T-cell (primary cell): ENCODE results near the gene MYO6. TPM values are rescaled to one million over a fixed set of nuclear protein-coding genes. Genes with fewer than 3 reads are reported as not detected.
"Not testable (repeated sequence)": the region's sequence is repeated elsewhere in the genome, so short reads cannot be mapped to it uniquely, and the experiment has no call there.

ENCODE experiments used
- ATAC-seq, 4 experiments: fragments of 200-7000 bp in 3 of 4; fragments of 150-1000 bp in 1 of 4; cut with Tn5 transposase; replicated peaks in 1 of 4; 1 replicate in 3 of 4; 2 replicates in 1 of 4; pipeline ENCODE4 v1.10.0; 2021; ENCODE audit warnings: moderate library complexity in 3 of 4, mild to moderate bottlenecking in 2 of 4, moderate number of reproducible peaks in 1 of 4
- CTCF ChIA-PET, 2 donors: fragments of 300-600 bp; sonication (Branson Sonifier 250); formaldehyde crosslinking; loops; one replicate each; lab custom pipeline; 2022; ENCODE audit warnings: antibody characterized with exemption in 2 of 2; lab: Charles Lee
- POLR2A ChIA-PET, 2 donors: fragments of 300-600 bp; sonication (Branson Sonifier 250); formaldehyde crosslinking; loops; one replicate each; lab custom pipeline; 2022; ENCODE audit warnings: antibody characterized with exemption in 2 of 2; lab: Charles Lee
- DNase-seq, 35 experiments: peaks; one replicate each; pipeline versions ENCODE4 v3.0.0 to v3.0.0-alpha.2; 2013 to 2023
- H3K27ac ChIP-seq: one replicate; pipeline ENCODE4 v1.5.1; 2013; ENCODE audit warnings: low read length
- H3K27me3 ChIP-seq, 2 experiments: replicated peaks in 1 of 2; 1 replicate in 1 of 2; 2 replicates in 1 of 2; pipeline versions ENCODE4 v1.6.1 to v1.7.0; 2013; ENCODE audit warnings: low read length in 1 of 2, mixed read lengths in 1 of 2; ENCODE audit not compliant: control insufficient read depth in 2 of 2, insufficient read depth in 2 of 2; ENCODE audit errors: extremely low read depth in 1 of 2
- H3K36me3 ChIP-seq, 2 donors: 1 replicate in 1 of 2; 2 replicates in 1 of 2; pipeline versions ENCODE4 v1.6.1 to v1.7.0; 2013; ENCODE audit warnings: low read length in 1 of 2; ENCODE audit not compliant: control insufficient read depth in 2 of 2, insufficient read depth in 1 of 2; ENCODE audit errors: extremely low read depth in 1 of 2
- H3K4me1 ChIP-seq, 2 experiments: 1 replicate in 1 of 2; 2 replicates in 1 of 2; pipeline versions ENCODE4 v1.6.1 to v1.7.0; 2013; ENCODE audit warnings: low read length in 2 of 2, mixed read lengths in 1 of 2; ENCODE audit not compliant: insufficient read depth in 2 of 2, control insufficient read depth in 1 of 2; ENCODE audit errors: extremely low read depth in 1 of 2
- H3K4me3 ChIP-seq, 2 donors: 1 replicate in 1 of 2; 2 replicates in 1 of 2; pipeline versions ENCODE4 v1.5.1 to v1.7.0; 2013; ENCODE audit warnings: mild to moderate bottlenecking in 2 of 2, low read length in 1 of 2, moderate library complexity in 1 of 2; ENCODE audit not compliant: control insufficient read depth in 1 of 2; ENCODE audit errors: extremely low read depth in 1 of 2
- H3K9me3 ChIP-seq: 2 replicates; pipeline ENCODE4 v1.7.0; 2013
- H3K27ac Mint-ChIP-seq, 2 donors: one replicate each; pipeline ENCODE4 v1.8.0; 2020 to 2021; ENCODE audit warnings: mild to moderate bottlenecking in 2 of 2, mixed read lengths in 2 of 2
- H3K27me3 Mint-ChIP-seq, 2 donors: one replicate each; pipeline ENCODE4 v1.8.0; 2021 to 2022; ENCODE audit warnings: mixed read lengths in 2 of 2
- H3K36me3 Mint-ChIP-seq: one replicate; pipeline ENCODE4 v1.8.0; 2021; ENCODE audit warnings: mixed read lengths
- H3K4me1 Mint-ChIP-seq, 3 donors: one replicate each; pipeline ENCODE4 v1.8.0; 2020 to 2022; ENCODE audit warnings: mixed read lengths in 3 of 3, mild to moderate bottlenecking in 1 of 3
- H3K4me3 Mint-ChIP-seq, 3 donors: one replicate each; pipeline ENCODE4 v1.8.0; 2020 to 2022; ENCODE audit warnings: mild to moderate bottlenecking in 3 of 3, mixed read lengths in 3 of 3, moderate library complexity in 3 of 3
- H3K9me3 Mint-ChIP-seq, 3 donors: one replicate each; pipeline ENCODE4 v1.8.0; 2020 to 2022; ENCODE audit warnings: mixed read lengths in 3 of 3
- WGBS: methylation state at CpG from one replicate; pipeline ENCODE4 v1.1.5; 2013; ENCODE audit warnings: missing lambda C conversion rate; ENCODE audit not compliant: insufficient coverage; 5-methylcytosine and 5-hydroxymethylcytosine counted together
- total RNA-seq, 35 experiments: library from RNA in 6 of 35; stranded (reverse) in 6 of 35; fragments of 120-200 nt in 1 of 35; gene quantifications; one replicate each; pipeline versions ENCODE4 v1.2.1 to v1.2.4 and lab custom pipeline; 2013 to 2026

MYO6 gene
- total RNA-seq, 5 donors from 2014 or later (not counting 1 experiment from before 2014, with no cell fraction given) = 2.2 to 4.5 (median 2.4) TPM

GRCh38 chr6:75896526-75896925, 147.5 kb downstream of the MYO6 start:
- H3K9me3 ChIP-seq = no peaks in the 10 kb centered on the region
- 60% methylated on average over 1 of the region's 3 CpGs for WGBS
- no peaks in the 10 kb centered on the region for H3K36me3 ChIP-seq
- ATAC-seq (no peak), DNase-seq (no peak)
- H3K4me3 ChIP-seq = no peak overlapping the region
- no peaks in the 10 kb centered on the region for H3K27me3 ChIP-seq
- Mint-ChIP-seq H3K9me3 (no peaks in the 10 kb centered on the region), H3K4me3 (no peak overlapping the region), H3K27me3 (no peaks in the 10 kb centered on the region), H3K4me1 (peaks cover 0 to 2% (median 2%) of the 10 kb centered on the region in 3 donors), H3K36me3 (no peaks in the 10 kb centered on the region), H3K27ac (no peak overlapping the region)
- ChIA-PET CTCF (no interaction called here), POLR2A (no interaction called here)
- H3K4me1 ChIP-seq = no peaks in the 10 kb centered on the region
- no peak overlapping the region for H3K27ac ChIP-seq

DNA sequence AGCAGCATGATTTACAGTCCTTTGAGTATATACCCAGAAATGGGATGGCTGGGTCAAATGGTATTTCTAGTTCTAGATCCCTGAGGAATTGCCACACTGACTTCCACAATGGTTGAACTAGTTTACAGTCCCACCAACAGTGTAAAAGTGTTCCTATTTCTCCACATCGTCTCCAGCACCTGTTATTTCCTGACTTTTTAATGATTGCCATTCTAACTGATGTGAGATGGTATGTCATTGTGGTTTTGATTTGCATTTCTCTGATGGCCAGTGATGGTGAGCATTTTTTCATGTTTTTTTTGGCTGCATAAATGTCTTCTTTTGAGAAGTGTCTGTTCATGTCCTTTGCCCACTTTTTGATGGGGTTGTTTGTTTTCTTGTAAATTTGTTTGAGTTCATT, 151.2 kb downstream of the MYO6 start:
- H3K36me3 Mint-ChIP-seq, H3K36me3 ChIP-seq, H3K9me3 Mint-ChIP-seq, H3K4me1 Mint-ChIP-seq, ATAC-seq, H3K27me3 ChIP-seq, H3K4me1 ChIP-seq, H3K27ac Mint-ChIP-seq, H3K4me3 Mint-ChIP-seq, H3K27me3 Mint-ChIP-seq, CTCF ChIA-PET, H3K27ac ChIP-seq, H3K9me3 ChIP-seq, H3K4me3 ChIP-seq, POLR2A ChIA-PET, DNase-seq: not testable (repeated sequence)
- WGBS = no CpG with 5 or more reads among the region's 1 CpG

- H3K27ac ChIP-seq, H3K36me3 ChIP-seq, H3K4me1 Mint-ChIP-seq, H3K27me3 Mint-ChIP-seq, H3K4me3 ChIP-seq, ATAC-seq, POLR2A ChIA-PET, H3K27me3 ChIP-seq, CTCF ChIA-PET, DNase-seq, H3K36me3 Mint-ChIP-seq, H3K9me3 ChIP-seq, H3K27ac Mint-ChIP-seq, H3K4me1 ChIP-seq, H3K9me3 Mint-ChIP-seq, H3K4me3 Mint-ChIP-seq: not testable (repeated sequence)
- WGBS = 98% methylated on average over 6 of the region's 14 CpGs
These were observed 156.1 kb downstream of the MYO6 start for GRCh38 chr6:75905129-75905528.

- H3K4me3 ChIP-seq = no peak overlapping the region
- no peaks in the 10 kb centered on the region for H3K36me3 ChIP-seq
- Mint-ChIP-seq H3K9me3 (peaks cover 0 to 3% (median 0%) of the 10 kb centered on the region in 3 donors), H3K27me3 (peaks cover 3% of the 10 kb centered on the region in 2 donors), H3K36me3 (no peaks in the 10 kb centered on the region), H3K4me3 (no peak overlapping the region), H3K27ac (no peak overlapping the region), H3K4me1 (no peaks in the 10 kb centered on the region)
- no CpG with 5 or more reads among the region's 3 CpGs for WGBS
- H3K4me1 ChIP-seq = no peaks in the 10 kb centered on the region
- DNase-seq (no peak), ATAC-seq (no peak)
- H3K27ac ChIP-seq = no peak overlapping the region
- POLR2A ChIA-PET = no interaction called here
- CTCF ChIA-PET = no interaction called here
- no peaks in the 10 kb centered on the region for H3K9me3 ChIP-seq
- H3K27me3 ChIP-seq = no peaks in the 10 kb centered on the region
These were observed 157.8 kb downstream of the MYO6 start for GRCh38 chr6:75906871-75907270.

DNA sequence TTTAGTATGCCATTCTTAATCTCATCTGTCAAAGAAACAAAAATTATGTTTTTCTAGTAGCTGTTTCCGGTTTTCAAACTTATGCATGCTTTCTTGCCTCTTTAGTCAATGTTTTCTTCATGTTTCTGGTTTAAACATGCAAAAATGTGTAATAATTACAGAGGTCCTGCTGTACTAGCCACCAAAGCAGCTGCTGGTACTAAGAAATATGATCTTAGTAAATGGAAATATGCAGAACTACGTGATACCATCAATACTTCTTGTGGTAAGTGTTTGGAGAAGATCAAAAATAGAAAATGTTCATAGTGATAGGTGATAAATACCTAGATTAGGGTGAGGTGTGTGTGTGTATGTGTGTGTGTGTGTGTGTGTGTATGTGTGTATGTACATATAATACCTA, 158.4 kb downstream of the MYO6 start:
- H3K27me3 ChIP-seq = no peaks in the 10 kb centered on the region
- peaks cover 0 to 3% (median 0%) of the 10 kb centered on the region in 3 donors for H3K9me3 Mint-ChIP-seq
- no peaks in the 10 kb centered on the region for H3K36me3 ChIP-seq
- no peaks in the 10 kb centered on the region for H3K4me1 ChIP-seq
- ChIA-PET CTCF (no interaction called here), POLR2A (no interaction called here)
- no peaks in the 10 kb centered on the region for H3K36me3 Mint-ChIP-seq
- H3K27ac Mint-ChIP-seq = no peak overlapping the region
- H3K9me3 ChIP-seq = no peaks in the 10 kb centered on the region
- H3K4me3 Mint-ChIP-seq = no peak overlapping the region
- no peak overlapping the region for H3K27ac ChIP-seq
- peaks cover 3% of the 10 kb centered on the region in 2 donors for H3K27me3 Mint-ChIP-seq
- no peaks in the 10 kb centered on the region for H3K4me1 Mint-ChIP-seq
- DNase-seq = no peak
- no CpG with 5 or more reads among the region's 2 CpGs for WGBS
- ATAC-seq = no peak
- no peak overlapping the region for H3K4me3 ChIP-seq

DNA sequence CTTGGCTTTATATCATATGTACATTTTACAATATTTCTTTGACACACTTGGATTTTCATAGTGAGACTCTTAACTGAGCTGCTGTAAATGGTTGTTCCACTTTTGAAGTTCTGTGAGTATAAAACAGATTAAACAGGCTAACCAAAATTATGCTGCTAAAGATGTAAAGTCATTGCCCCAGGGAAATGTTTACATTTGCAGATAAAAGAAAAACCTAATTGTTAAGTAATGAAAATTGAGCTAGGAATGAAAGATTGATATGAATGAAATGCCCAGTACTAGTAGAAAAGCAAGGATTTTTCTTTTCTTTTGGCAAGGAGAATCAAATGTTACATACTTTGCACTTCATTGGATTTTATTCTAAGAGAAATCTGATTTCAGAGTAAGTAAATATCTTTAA, 164.0 kb downstream of the MYO6 start:
- H3K9me3 ChIP-seq = no peaks in the 10 kb centered on the region
- Mint-ChIP-seq H3K4me3 (no peak overlapping the region), H3K27ac (no peak overlapping the region), H3K9me3 (no peaks in the 10 kb centered on the region), H3K36me3 (no peaks in the 10 kb centered on the region), H3K4me1 (no peaks in the 10 kb centered on the region), H3K27me3 (peaks cover 0 to 3% of the 10 kb centered on the region in 2 donors)
- ATAC-seq (no peak), DNase-seq (no peak)
- ChIA-PET CTCF (interaction anchor here in 1 of 2 donors (1.9 kb wide), 1 partner anchor 19 kb away, joined by 6 read pairs; no protein-coding TSS in a partner anchor), POLR2A (no interaction called here)
- no peaks in the 10 kb centered on the region for H3K27me3 ChIP-seq
- H3K4me3 ChIP-seq = no peak overlapping the region
- no peaks in the 10 kb centered on the region for H3K36me3 ChIP-seq
- no peaks in the 10 kb centered on the region for H3K4me1 ChIP-seq
- no peak overlapping the region for H3K27ac ChIP-seq

DNA sequence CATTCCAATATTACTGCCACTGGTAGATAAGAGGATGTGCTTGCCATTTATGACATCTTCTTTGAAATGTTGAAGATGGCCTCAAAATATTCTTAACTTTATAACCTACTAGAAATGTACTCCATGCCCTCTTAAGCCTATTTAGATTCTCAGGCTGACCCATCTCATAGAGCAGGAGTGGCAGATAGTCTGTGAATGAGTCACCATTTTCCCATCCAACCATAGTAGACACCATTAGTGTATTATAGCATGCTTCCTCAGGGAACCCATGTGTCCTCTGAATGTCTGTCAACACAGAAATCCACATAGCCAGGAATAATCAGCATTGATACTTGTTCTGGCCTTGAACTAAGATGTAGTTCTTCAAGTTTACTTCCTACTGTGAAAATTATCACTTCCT, 173.2 kb downstream of the MYO6 start:
- DNase-seq (no peak), ATAC-seq (no peak)
- Histone ChIP-seq H3K4me1 (no peaks in the 10 kb centered on the region), H3K27ac (no peak overlapping the region), H3K27me3 (no peaks in the 10 kb centered on the region), H3K9me3 (no peaks in the 10 kb centered on the region), H3K4me3 (no peak overlapping the region), H3K36me3 (no peaks in the 10 kb centered on the region)
- ChIA-PET POLR2A (no interaction called here), CTCF (no interaction called here)
- H3K9me3 Mint-ChIP-seq = no peaks in the 10 kb centered on the region
- H3K36me3 Mint-ChIP-seq = no peaks in the 10 kb centered on the region
- peaks cover 0 to 3% of the 10 kb centered on the region in 2 donors for H3K27me3 Mint-ChIP-seq
- no peak overlapping the region for H3K27ac Mint-ChIP-seq
- no peaks in the 10 kb centered on the region for H3K4me1 Mint-ChIP-seq
- no peak overlapping the region for H3K4me3 Mint-ChIP-seq
